DOHH2 (cell line): ENCODE results near the gene TMEM50B.

ENCODE experiments used
- CTCF ChIP-seq: fragments of 200-600 bp; sonication (generic); IDR thresholded peaks from one replicate; pipeline ENCODE4 v1.5.1; 2014; ENCODE audit warnings: antibody characterized with exemption, mild to moderate bottlenecking, low read depth, low read length; ENCODE audit not compliant: poor library complexity, severe bottlenecking
- EZH2phosphoT487 ChIP-seq: fragments of 200-600 bp; sonication (generic); IDR thresholded peaks from 2 replicates; pipeline ENCODE4 v1.6.1; 2017; ENCODE audit warnings: borderline replicate concordance, mild to moderate bottlenecking, antibody characterized with exemption, low read length, moderate library complexity, mixed read lengths

- TF ChIP-seq CTCF (no peak), EZH2phosphoT487 (no peak)
Observed at GRCh38 chr21:33443194-33443593, 36.6 kb downstream of the TMEM50B start.
